ENCODE data around the gene SUPT3H.
A peak's percentile ranks its signal among the peaks of the same experiment; 100 is the strongest.
"Not testable (repeated sequence)": the region's sequence is repeated elsewhere in the genome, so short reads cannot be mapped to it uniquely, and the experiment has no call there.

The SUPT3H gene

DNA sequence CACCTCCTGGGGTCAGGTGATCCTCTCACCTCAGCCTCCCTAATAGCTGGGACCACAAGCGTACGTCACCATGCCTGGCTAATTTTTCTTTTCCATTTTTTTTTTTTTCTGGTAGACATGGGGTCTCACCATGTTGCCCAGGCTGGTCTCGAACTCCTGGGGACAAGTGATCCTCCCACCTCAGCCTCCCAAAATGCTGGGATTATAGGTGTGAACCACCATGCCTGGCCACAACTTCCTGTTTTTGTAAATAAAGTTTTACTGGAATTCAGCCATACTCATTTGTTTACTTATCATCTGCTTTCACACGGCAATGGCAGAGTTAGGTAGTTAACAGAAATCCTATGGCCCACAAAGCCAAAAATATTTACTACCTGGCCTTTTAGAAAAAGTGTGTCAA is 57.4 kb downstream of the SUPT3H start:
- no peak for DNase-seq

DNA sequence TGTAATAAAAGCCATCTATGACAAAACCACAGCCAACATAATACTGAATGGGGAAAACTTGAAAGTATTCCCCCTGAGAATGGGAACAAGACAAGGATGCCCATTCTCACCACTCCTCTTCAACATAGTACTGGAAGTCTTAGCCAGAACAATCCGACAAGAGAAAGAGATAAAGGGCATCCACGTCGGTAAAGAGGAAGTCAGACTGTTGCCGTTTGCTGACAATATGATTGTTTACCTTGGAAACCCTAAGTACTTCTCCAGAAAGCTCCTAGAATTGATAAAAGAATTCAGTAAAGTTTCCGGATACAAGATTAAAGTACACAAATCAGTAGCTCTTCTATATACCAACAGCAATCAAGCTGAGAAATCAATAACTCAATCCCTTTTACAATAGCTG is 63.6 kb downstream of the SUPT3H start:
- DNase-seq = no peak

DNA sequence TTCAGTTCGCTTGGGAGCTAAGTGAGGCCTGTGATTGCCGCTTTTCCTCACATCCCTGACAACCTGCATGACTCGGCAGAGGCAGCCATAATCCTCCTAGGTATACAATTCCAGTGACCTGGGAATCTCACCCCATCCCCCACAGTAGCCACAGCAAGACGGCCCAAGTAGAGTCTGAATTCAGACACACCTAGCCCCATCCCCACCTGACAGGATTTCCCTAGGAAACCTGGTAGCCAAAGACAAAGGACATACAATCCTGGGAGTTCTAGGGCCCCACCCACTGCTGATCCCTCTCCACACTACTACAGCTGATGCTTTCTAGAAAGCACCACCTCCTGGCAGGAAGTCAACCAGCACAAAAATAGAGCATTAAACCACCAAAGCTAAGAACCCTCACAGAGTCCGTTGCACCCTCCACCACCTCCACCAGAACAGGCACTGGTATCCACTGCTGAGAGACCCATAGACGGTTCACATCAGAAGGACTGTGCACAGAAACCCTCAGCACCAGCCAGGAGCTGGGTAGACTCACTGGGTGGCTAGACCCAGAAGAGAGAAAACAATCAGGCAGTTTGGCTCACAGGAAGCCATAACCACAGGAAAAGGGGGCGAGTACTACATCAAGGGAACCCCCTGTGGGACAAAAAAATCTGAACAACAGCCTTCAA is 67.5 kb downstream of the SUPT3H start:
- no peak for DNase-seq

DNA sequence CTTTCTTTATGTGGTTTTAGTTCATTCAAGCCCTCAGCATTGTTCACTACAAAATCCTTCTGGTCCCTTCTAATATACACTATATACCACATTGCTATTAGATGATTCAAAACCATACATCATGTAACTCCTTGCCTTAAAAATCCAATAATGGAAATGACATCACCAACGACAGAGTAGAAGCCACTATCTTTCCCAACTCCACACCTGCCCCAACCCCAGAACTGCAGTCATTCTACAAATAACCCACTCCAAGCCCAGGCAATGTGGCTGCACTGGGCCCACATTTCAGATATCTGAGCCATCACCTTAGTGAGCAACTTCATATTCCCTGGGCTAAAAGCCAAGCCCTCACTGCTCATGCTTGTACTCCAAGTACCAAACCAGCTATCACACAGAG is 72.2 kb downstream of the SUPT3H start:
- no peak for DNase-seq

DNA sequence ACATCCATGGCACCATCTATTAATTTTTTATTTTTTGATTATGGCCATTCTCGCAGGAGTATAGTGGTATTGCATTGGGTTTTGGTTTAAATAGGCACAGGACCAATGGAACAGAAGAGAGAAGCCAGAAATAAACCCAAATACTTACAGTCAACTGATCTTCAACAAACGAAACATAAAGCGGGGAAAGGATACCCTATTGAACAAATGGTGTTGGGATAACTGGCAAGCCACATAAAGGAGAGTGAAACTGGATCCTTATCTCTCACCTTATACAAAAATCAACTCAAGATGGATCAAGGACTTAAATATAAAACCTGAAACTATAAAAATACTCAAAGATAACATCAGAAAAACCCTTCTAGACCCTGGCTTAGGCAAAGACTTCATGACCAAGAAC is 74.9 kb downstream of the SUPT3H start:
- no peak for DNase-seq

DNA sequence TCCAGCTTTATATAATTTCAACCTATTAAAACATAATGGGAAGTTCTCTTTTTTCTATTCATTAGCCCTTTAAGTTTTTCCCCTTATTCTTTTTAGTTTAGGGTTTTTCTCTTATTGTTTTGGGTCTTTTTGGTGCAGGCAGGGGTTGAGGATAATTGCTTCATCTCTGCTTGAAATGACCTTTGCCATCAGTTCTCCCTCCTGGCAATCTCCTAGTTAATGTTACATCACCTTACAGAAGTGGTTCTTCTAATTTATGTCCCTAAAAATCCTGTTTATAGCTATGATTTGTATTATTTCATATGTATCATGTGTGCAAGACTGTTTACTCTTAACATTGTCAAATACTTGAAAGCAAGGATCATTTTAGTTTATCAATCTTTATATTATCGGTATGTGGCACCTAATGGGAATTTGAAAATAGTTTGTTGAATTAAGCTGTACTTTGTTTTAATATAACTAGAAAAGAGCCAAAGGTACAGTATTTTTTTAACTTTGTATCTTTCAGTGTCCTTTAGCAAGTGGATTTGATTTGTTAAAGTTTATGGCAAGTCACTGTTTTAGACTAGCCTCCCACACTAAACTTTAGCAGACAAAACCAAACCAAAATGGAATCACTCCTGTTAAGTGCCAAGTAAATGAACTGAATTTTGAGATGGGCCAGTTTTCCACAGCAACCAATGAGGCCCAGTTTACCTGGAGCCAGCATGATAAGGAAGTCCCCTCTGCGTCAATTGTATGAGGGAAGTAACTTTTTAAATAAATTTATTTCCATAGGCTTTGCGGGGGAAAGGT is 76.2 kb downstream of the SUPT3H start:
- no peak for DNase-seq

DNA sequence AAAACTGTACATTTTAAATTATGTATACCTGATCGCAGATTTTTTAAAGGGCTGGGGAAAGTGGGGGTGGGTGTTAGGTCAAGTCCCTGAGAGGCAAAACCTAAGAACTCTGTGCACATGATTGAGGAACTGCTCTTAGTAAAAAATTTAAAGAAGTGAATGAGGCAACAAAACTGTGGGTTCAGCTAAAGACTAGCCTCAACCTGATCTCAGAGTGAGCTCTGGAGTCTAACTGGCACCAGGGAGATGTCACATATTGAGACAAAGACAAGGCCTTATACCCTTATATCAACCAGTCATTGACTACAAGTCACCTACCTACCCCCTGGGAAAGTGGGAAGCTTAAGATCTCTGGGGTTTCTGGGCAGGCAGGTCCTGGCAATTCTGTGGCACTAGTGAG is 77.0 kb downstream of the SUPT3H start:
- DNase-seq = no peak

DNA sequence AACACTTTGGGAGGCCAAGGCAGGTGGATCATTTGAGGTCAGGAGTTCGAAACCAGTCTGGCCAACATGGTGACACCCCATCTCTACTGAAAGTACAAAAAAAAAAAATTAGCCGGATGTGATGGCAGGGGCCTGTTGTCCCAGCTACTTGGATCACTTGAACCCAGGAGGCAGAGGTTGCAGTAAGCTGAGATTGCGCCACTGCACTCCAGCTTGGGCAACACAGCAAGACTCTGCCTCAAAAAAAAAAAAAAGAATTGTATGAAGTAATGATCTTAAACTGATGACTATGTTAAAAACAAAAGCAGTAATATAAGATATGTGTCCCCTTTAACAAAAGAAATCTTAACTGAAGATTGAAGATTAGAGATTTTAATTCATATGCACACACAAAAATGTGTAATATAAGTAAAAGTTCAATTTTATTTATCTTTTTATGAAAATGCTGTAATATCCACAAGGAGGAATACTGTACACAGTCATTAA is 78.6 kb downstream of the SUPT3H start:
- DNase-seq = no peak

DNA sequence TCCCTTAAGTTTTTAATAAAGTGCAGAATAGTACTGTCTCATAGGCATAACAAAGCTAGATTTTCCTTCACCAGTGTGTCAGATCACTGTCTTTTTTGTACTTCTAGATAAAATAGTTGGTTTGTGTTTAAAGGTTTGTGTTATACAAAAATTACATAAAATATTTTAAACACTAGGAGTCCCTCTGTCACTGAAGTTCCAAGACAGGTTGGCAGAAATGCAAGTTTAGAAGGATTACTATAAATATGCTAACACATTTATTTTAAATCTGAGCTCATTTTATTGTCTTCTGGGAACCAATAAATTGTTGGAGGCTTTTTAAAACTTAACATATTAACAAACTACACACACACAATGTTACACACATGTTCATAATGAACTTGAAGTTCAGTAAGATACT is 80.4 kb downstream of the SUPT3H start:
- no peak for DNase-seq

DNA sequence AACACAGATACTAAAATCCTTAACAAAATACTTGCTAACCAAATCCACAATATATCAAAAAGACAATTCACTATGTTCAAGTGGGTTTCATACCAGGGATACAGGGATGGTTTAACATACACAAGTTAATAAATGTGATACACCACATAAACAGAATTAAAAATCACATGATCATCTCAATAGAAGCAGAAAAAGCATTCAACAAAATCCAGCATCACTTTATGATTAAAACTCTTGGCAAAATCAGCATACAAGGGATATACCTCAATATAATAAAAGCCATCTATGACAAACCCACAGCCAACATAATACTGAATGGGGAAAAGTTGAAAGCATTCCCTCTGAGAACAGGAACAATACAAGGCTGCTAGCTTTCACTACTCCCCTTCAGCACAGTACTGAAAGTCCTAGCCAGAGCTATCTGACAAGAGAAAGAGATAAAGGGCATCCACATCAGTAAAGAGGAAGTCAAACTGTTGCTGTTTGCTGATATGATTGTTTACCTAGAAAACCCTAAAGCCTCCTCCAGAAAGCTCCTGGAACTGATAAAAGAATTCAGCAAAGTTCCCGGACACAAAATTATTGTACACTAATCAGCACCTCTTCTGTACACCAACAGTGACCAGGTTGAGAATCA is 83.6 kb downstream of the SUPT3H start:
- not testable (repeated sequence) for DNase-seq

DNA sequence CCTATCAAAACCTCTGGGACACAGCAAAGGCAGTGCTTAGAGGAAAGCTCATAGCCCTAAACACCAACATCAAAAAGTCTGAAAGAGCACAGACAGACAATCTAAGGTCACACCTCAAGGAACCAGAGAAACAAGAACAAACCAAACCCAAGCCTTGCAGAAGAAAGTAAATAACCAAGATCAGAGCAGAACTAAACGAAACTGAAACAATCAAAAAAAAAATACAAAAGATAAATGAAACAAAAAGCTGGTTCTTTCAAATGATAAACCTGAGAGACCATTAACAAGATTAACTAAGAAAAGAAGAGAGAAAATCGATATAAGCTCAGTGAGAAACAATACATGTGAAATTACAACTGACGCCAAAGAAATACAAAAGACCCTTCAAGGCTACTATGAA is 84.4 kb downstream of the SUPT3H start:
- DNase-seq = no peak

DNA sequence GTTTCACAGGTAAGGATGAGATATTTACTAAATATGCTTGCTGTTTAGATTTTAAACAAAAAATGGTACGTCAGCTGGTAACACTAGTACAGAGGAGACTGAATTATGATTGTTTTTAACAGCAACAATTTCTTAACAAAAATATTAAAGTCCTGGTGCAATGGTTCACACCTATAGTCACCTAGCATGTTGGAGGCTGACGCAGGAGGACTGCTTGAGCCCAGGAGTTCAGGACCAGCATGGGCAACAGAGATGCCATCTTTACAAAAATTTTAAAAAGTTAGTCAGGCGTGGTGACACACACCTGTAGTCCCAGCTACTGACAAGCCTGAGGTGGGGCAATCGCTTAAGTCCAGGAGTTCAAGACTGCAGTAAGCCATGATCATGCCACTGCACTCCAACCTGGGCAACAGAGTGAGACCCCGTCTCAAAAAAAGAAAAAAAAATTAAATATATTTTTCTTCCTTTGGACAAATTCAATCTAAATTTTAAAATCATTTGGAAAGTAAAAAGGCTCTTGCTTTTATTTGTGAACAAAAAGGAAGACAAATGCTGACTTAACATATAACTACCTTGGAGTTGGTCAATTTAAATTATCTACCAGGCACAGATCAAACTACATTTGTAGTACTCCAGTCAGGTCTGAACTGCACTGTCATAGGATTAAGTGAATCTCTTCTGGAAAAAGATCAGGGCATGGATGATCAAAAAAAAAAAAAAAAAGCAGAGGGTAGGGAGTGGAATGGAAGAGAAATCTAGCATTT is 87.8 kb downstream of the SUPT3H start:
- DNase-seq = no peak

DNA sequence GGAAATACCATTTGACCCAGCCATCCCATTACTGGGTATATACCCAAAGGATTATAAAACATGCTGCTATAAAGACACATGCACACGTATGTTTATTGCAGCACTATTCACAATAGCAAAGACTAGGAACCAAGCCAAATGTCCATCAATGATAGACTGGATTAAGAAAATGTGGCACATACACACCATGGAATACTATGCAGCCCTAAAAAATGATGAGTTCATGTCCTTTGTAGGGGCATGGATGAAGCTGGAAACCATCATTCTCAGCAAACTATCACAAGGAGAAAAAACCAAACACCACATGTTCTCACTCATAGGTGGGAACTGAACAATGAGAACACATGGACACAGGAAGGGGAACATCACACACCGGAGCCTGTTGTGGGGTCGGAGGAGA is 91.0 kb downstream of the SUPT3H start:
- DNase-seq = not testable (repeated sequence)

DNA sequence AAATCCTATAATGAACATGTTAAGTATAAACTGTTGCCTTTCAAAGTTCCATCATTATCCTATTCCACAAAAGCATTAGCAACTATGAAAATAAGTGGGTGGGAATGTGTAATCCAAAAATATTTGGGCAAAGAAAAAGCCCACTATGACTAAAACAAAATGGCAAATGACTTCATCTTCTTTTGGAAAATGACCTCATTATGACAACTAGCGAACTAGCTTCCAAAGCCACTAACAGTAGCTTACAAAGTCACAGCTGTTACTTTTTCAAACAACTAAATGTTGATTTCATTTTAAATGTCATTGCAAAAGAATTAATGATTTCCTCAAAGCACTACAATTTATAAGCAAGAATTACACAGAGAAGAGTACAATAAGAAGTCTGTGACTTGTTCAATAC is 99.4 kb downstream of the SUPT3H start:
- DNase-seq = no peak

DNA sequence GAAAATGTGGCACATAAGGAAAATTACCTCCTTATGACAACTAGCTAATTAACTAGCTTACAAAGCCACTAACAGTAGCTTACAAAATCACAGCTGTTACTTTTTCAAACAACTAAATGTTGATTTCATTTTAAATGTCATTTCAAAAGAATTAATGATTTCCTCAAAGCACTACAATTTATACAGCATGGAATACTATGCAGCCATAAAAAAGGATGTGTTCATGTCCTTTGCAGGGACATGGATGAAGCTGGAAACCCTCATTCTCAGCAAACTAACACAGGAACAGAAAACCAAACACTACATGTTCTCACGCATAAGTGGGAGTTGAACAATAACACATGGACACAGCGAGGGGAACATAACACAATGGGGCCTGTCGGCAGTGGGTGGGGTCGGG is 100.0 kb downstream of the SUPT3H start:
- not testable (repeated sequence) for DNase-seq

DNA sequence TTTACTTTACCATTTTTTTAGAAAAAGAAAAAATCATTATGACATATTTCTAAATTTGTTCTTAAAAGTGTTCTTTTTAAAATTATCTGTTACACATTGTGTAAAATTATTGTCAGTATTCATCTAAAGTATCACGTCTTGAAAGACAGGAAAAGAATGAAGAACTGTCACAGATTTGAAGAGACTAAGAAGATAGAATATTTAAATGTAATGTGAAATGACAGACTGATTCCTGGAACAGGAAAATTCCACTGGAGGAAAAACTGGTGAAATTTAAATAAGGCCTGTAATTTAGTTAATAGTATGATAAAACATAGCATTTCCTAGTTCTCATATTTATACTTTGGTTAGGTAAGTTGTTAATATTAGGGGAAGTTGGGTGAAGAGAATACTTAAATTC is 102.4 kb downstream of the SUPT3H start:
- no peak for DNase-seq

DNA sequence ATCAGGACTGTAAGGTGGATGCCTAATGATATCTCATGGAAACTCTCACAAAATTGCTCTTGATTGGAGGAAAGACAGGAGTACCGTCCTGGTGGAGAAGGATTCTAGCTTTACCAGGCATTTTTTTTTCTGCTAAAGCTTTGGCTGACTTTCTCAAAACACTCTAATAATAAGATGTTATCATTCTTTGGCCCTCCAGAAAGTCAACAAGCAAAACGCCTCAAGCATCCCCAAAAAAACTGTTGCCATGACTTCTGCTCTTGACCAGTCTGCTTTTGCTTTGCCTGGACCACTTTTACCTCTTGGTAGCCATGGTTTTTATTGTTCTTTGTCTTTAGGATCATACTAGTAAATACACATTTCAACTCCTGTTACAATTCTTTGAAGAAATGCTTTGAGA is 105.1 kb downstream of the SUPT3H start:
- peak; percentile 34 for DNase-seq

DNA sequence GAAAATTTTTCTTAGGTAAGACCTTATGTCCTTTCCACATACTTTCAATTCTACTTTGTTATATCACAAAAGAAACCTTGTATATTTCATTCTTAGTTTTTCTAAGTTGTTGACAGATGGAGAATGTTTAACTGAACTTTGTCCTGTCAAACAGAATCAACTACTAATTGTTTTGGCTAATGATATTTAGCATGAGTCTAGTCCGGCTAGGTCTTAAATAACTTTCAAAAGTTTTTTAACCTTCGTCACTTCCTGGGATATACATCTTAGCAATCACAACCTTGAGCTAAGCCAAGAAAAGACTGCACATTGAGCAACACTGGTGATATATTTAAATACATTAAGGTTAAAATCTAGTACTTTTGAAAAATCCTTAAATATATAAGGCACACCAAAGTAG is 112.5 kb downstream of the SUPT3H start:
- no peak for DNase-seq

DNA sequence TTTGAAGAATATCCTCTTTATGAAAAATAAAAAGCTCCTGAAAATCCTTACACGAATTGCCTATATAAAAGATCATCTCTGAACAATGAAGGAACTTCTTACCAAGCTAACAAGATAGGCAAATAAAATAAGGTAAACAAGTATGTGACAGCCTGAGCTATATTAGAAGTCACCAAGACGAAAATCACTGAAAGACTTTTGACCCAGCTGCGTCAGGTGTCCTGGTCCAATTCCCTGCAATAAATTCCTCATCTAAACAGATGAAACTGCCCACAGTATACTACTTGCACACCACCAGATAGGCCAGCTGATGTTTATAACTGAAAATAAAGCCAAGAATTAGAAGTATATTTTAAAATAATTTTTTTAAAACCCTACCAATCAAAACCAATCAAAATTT is 117.0 kb downstream of the SUPT3H start:
- DNase-seq = no peak

DNA sequence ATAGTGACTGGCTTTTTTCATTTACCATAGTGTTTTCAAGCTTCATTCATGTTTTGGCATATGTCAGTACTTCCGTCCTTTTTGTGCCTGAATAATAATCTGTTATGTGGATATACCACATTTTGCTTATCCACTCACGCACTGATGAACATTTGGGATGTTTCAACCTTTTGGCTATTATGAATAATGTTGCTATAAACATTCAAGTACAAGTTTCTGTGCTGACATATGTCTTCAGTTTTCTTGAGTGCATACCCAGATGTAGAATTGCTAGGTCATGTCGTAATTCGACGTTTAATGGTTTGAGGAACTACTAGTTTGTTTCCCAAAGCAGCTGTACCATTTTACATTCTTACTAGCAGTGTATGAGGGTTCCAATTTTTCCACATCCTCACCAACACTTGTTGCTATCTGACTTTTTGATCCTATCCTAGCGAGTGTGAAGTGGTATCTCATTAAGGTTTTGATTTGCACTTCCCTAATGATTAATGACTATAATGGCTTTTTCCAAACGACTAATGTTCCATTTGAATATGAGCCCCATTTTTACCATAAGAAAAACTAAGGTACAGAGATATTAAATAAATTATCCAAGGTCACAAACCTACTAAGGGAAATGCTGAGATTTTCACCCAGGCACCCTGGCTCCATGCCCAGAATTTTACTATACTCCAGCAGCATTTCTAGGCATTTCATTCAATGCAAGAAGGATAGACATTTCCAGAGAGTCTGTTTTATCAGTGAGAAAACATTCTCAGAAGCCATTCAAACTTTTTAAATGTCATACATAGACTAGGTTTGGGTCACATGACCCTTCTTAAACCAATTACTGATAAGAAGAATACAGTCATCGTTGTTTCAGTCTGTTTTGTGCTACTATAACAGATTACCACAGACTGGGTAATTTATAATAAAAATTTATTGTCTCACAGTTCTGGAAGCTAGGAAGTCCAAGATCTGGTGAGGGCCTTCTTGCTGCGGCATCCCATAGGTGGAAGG is 120.7 kb downstream of the SUPT3H start:
- DNase-seq = peak; percentile 17

DNA sequence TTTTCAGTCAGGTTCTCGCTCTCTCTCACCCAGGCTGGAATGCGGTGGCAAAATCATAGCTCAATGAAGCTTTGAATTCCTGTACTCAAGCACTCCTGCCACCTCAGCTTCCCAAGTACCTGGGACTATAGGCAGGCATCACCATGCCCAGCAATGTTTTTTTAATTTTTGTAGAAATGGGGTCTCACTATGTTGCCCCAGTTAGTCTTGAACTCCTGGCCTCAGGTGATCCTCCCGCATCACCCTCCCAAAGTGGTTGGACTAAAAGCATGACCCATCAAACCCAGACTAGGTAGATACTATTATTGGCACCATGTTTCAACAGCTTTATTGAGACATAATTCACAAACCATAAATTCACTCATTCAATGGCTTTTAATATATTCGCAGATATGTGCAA is 122.3 kb downstream of the SUPT3H start:
- DNase-seq = no peak

DNA sequence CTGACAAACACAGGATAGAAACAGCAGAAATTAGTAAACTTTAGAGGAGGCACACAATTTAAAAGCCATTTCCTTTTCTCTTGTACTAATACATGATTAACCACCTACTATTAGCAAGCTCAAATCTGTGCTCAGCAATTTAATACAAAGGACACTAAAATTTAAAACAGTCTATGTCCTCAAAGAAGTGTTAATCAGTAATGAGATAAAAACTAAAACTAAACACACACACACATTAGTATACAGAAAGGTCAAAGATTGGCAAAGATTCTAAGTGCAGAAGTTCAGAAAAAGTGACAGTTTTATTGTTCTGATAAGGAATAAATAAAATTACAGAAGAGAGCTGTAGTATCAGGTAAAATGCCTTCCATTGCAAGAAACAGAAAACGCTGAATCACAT is 123.5 kb downstream of the SUPT3H start:
- no peak for DNase-seq
